ENCODE data around the gene ANKRD33B. TPM values are rescaled to one million over a fixed set of nuclear protein-coding genes. Genes with fewer than 3 reads are reported as not detected.
A peak's percentile ranks its signal among the peaks of the same experiment; 100 is the strongest.

The ANKRD33B gene
- polyA plus RNA-seq, 3 donors, result 0.05 TPM; not detected in 2

DNA sequence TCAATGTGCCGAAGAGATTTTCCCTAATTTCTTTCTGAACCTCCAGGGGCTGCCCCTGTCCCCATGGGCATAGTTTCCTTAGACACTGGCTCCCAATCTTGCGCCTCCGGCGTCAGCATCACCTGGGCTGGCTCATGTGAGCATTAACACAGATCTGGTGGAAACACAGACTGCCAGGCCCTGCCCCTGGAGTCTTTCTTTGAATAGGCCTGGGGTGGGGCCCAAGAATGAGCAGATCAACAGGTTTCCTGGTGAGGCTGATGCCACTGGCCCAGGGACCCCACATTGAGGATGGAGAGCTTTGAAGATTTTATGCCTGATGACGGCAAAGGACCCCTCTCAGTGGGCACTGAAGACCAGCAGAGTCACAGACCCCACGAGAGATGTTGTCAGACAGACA lies 60.8 kb downstream of the ANKRD33B start:
- H3K36me3 ChIP-seq (replicated peaks in 1 of 2; ENCODE audit: control insufficient read depth in 1 of 2, insufficient read depth in 2 of 2, low read length in 2 of 2), result no peaks in the 10 kb centered on the region
- H3K4me3 ChIP-seq (replicated peaks in 1 of 3; ENCODE audit: low read depth in 2 of 3, low read length in 3 of 3), result no peak overlapping the region
- H3K9me3 ChIP-seq (replicated peaks in 1 of 2; ENCODE audit: control insufficient read depth in 1 of 2, insufficient read depth in 1 of 2, low read length in 2 of 2), result no peaks in the 10 kb centered on the region
- WGBS (ENCODE audit: insufficient coverage), result 94% methylated on average over 4 of the region's 6 CpGs
- H3K27me3 ChIP-seq (ENCODE audit: control insufficient read depth in 2 of 2, insufficient read depth in 2 of 2, low read length in 2 of 2), result no peaks in the 10 kb centered on the region
- peak overlapping the region in 2 of 7 donors; percentile 13 to 69 for H3K27ac Mint-ChIP-seq
- intact Hi-C loops (cut with micrococcal nuclease), result loop anchor here (5.0 kb wide), 2 partner anchors 47 to 172 kb away; no protein-coding TSS in a partner anchor
- no peak overlapping the region for H3K4me2 ChIP-seq (replicated peaks; ENCODE audit: extremely low read depth, low read length, poor library complexity, severe bottlenecking)
- peaks cover 38% of the 10 kb centered on the region for H3K4me1 Mint-ChIP-seq
- H4K20me1 ChIP-seq (ENCODE audit: insufficient read depth, low read length), result no peaks in the 10 kb centered on the region
- TF ChIP-seq, protein P1, sequence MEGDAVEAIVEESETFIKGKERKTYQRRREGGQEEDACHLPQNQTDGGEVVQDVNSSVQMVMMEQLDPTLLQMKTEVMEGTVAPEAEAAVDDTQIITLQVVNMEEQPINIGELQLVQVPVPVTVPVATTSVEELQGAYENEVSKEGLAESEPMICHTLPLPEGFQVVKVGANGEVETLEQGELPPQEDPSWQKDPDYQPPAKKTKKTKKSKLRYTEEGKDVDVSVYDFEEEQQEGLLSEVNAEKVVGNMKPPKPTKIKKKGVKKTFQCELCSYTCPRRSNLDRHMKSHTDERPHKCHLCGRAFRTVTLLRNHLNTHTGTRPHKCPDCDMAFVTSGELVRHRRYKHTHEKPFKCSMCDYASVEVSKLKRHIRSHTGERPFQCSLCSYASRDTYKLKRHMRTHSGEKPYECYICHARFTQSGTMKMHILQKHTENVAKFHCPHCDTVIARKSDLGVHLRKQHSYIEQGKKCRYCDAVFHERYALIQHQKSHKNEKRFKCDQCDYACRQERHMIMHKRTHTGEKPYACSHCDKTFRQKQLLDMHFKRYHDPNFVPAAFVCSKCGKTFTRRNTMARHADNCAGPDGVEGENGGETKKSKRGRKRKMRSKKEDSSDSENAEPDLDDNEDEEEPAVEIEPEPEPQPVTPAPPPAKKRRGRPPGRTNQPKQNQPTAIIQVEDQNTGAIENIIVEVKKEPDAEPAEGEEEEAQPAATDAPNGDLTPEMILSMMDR (IDR thresholded peaks at IDR 0.05), result no peak
- DNase-seq, result no peak
- H3K4me1 ChIP-seq (ENCODE audit: control insufficient read depth in 1 of 2, insufficient read depth in 2 of 2, low read length in 2 of 2), result peaks cover 30 to 34% of the 10 kb centered on the region in 2 donors
- H3K9me3 Mint-ChIP-seq, result peaks cover 0 to 4% (median 0%) of the 10 kb centered on the region in 7 donors
- H3K9ac ChIP-seq (ENCODE audit: insufficient read depth, low read length, poor library complexity, severe bottlenecking), result no peak overlapping the region
- H3K79me2 ChIP-seq (ENCODE audit: insufficient read depth, low read length), result peaks cover 8% of the 10 kb centered on the region
- no peaks in the 10 kb centered on the region for H3K36me3 Mint-ChIP-seq
- H3K27ac ChIP-seq (ENCODE audit: low read depth in 1 of 2, low read length in 2 of 2), result no peak overlapping the region
- H3K27me3 Mint-ChIP-seq (ENCODE audit: low read depth in 3 of 3), result peaks cover 0 to 9% (median 5%) of the 10 kb centered on the region in 3 donors
- H3K4me3 Mint-ChIP-seq, result no peak overlapping the region
- H2AFZ ChIP-seq (ENCODE audit: insufficient read depth, low read depth, low read length, poor library complexity, severe bottlenecking), result no peak overlapping the region

DNA sequence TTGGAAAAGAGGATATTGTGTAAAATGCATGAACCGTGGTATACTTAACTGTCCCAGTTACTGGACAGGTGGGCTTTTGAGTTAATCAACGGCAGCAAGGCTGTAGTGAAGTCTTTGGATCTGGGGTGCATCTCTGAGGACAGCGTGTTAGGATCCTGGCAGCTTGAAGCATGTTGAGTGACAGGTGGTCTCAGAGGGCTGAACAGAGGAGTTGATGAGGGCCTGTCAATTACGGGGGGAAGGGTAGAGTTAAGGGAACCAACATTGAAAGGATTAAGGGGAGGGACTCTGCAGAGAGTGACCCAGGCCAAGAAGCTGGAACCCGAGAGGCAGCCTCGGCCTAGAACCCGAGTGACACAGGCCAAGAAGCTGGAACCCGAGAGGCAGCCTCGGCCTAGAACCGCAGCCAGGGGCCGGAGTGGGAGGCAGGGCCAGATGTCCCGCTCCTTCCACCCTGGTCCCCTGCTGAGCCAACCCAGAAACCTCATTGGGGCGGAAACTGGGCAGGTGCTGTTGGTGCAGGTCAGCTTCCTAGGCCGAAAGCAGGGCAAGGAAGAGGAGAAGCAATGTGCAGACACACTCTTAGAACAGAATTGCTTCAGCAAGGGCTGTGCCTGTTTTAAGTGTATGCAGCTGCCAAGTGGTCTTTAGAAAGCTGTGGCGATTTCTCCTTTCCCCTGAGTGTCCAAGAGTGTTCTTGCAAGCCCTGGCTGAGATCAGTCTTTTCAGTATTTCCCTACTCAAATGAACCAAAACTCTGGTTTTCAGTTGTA lies 62.0 kb downstream of the ANKRD33B start:
- no peaks in the 10 kb centered on the region for H3K9me3 ChIP-seq (replicated peaks in 1 of 2; ENCODE audit: control insufficient read depth in 1 of 2, insufficient read depth in 1 of 2, low read length in 2 of 2)
- no peaks in the 10 kb centered on the region for H4K20me1 ChIP-seq (ENCODE audit: insufficient read depth, low read length)
- no peak overlapping the region for H3K4me3 ChIP-seq (replicated peaks in 1 of 3; ENCODE audit: low read depth in 2 of 3, low read length in 3 of 3)
- Mint-ChIP-seq H3K27ac (peak overlapping the region in 5 of 7 donors; percentile 14 to 68 (median 40)), H3K4me1 (peaks cover 47% of the 10 kb centered on the region), H3K4me3 (no peak overlapping the region), H3K36me3 (peaks cover 0 to 5% of the 10 kb centered on the region in 2 donors), H3K27me3 (ENCODE audit: low read depth in 3 of 3) (peaks cover 0 to 7% (median 5%) of the 10 kb centered on the region in 3 donors), H3K9me3 (peaks cover 0 to 9% (median 0%) of the 10 kb centered on the region in 7 donors)
- intact Hi-C loops (cut with micrococcal nuclease), result loop anchor here (5.0 kb wide), 2 partner anchors 49 to 174 kb away; no protein-coding TSS in a partner anchor
- 77% methylated on average over 15 of the region's 15 CpGs for WGBS (ENCODE audit: insufficient coverage)
- H3K9ac ChIP-seq (ENCODE audit: insufficient read depth, low read length, poor library complexity, severe bottlenecking), result no peak overlapping the region
- H2AFZ ChIP-seq (ENCODE audit: insufficient read depth, low read depth, low read length, poor library complexity, severe bottlenecking), result no peak overlapping the region
- peaks cover 34 to 42% of the 10 kb centered on the region in 2 donors for H3K4me1 ChIP-seq (ENCODE audit: control insufficient read depth in 1 of 2, insufficient read depth in 2 of 2, low read length in 2 of 2)
- DNase-seq, result no peak
- TF ChIP-seq, protein P1 (IDR thresholded peaks at IDR 0.05), result no peak
- peaks cover 13% of the 10 kb centered on the region for H3K79me2 ChIP-seq (ENCODE audit: insufficient read depth, low read length)
- no peaks in the 10 kb centered on the region for H3K27me3 ChIP-seq (ENCODE audit: control insufficient read depth in 2 of 2, insufficient read depth in 2 of 2, low read length in 2 of 2)
- H3K36me3 ChIP-seq (replicated peaks in 1 of 2; ENCODE audit: control insufficient read depth in 1 of 2, insufficient read depth in 2 of 2, low read length in 2 of 2), result no peaks in the 10 kb centered on the region
- peak overlapping the region in 1 of 2 donors; percentile 22 for H3K27ac ChIP-seq (ENCODE audit: low read depth in 1 of 2, low read length in 2 of 2)
- peak overlapping the region; percentile 14 for H3K4me2 ChIP-seq (replicated peaks; ENCODE audit: extremely low read depth, low read length, poor library complexity, severe bottlenecking)

All from CD14-positive monocyte (primary cell).